Stimulated activated CD8-positive, alpha-beta memory T cell treated with anti-CD3 and anti-CD28 coated beads, Interleukin-15, amount 100 ng/mL, for 4 hours (primary cell): ENCODE data around the gene CORT.
A peak's percentile ranks its signal among the peaks of the same experiment; 100 is the strongest.
"Not testable (repeated sequence)": the region's sequence is repeated elsewhere in the genome, so short reads cannot be mapped to it uniquely, and the experiment has no call there.

Experiments
- DNase-seq, 2 donors: peaks; one replicate each; pipeline ENCODE4 v3.0.0-alpha.2; 2020; ENCODE audit warnings: low read depth in 2 of 2

Gene CORT

GRCh38 chr1:10438677-10439163 lies 11.1 kb upstream of the CORT start:
- no peak for DNase-seq

DNA sequence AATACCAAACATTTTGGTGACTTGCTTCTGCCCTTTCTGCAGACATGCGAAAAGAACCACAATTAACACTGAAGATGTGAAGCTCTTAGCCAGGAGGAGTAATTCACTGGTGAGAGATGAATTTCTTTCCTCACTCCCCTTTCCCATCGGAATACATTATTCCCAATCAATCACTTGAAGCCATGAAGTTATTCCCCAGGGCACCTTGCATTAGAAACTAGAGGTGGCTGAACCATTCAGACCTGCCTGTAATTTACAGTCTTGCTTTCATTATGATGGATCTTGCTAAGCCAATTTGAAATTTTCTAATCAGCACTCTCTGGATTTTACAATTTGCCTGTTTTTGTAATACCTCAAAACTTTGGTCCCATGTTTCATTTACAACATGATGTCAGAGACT lies 9.5 kb upstream of the CORT start:
- DNase-seq = no peak

- DNase-seq = no peak
These were observed 9.0 kb upstream of the CORT start for GRCh38 chr1:10440794-10441193.

GRCh38 chr1:10444248-10444647 lies 5.6 kb upstream of the CORT start:
- no peak for DNase-seq

- DNase-seq = no peak
These were observed 4.9 kb upstream of the CORT start for GRCh38 chr1:10444795-10445397.

- no peak for DNase-seq
These were observed 2.9 kb upstream of the CORT start for GRCh38 chr1:10446790-10447422.

DNA sequence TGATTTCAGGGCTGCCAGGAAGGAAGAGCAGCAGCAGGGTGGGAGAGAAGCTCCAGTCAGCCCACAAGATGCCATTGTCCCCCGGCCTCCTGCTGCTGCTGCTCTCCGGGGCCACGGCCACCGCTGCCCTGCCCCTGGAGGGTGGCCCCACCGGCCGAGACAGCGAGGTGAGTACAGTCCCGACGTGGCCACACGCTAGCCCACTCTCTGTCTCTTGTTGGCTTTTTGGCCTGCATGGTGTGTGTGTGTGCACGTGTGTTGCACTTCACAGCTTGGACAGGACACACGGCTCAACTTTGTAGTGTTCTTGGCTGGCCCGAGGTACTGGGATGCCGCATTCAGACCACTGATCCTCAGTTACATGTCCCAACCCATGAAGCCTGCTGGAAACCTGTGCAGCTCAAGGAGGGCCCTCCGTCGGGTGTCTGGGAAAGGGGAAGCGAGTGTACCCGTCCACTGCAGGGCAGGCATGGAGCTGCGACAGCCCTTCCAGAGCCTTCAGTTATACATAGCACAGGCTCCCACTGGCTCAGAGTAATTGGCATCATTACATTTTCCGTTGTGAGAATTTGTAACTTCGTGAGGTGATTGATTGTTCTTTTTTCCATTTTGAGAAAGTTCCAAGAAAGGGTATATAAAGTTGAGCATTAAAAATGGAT lies 454 bp downstream of the CORT start:
- DNase-seq = no peak

- DNase-seq = no peak
These were observed 1.0 kb downstream of the CORT start for GRCh38 chr1:10450836-10451235.

DNA sequence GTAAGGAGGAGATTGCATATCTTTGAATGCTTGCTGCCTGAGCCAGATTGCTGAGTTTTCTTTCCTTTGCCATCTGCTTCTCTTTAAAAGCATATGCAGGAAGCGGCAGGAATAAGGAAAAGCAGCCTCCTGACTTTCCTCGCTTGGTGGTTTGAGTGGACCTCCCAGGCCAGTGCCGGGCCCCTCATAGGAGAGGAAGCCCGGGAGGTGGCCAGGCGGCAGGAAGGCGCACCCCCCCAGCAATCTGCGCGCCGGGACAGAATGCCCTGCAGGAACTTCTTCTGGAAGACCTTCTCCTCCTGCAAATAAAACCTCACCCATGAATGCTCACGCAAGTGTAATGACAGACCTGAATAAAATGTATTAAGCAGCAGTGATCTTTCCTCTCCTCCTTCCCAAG lies 1.5 kb downstream of the CORT start:
- no peak for DNase-seq

GRCh38 chr1:10456048-10456447 lies 6.2 kb downstream of the CORT start:
- DNase-seq = no peak

- DNase-seq = no peak
These were observed 6.8 kb downstream of the CORT start for GRCh38 chr1:10456661-10457060.

DNA sequence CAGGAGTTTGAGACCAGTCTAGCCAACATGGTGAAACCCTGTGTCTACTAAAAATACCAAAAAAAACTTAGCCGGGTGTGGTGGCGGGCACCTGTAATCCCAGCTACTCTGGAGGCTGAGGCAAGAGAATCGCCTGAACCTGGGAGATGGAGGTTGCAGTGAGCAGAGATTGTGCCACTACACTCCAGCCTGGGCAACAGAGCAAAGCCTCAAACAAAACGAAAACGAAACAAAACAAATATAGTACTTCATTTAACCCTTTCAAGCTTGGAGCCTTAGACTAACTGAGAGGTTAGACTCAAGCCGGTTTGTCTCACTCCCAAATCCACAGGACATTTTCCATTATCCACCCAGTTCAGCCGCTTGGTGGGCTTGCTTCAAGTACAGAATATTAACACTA lies 7.6 kb downstream of the CORT start:
- not testable (repeated sequence) for DNase-seq

DNA sequence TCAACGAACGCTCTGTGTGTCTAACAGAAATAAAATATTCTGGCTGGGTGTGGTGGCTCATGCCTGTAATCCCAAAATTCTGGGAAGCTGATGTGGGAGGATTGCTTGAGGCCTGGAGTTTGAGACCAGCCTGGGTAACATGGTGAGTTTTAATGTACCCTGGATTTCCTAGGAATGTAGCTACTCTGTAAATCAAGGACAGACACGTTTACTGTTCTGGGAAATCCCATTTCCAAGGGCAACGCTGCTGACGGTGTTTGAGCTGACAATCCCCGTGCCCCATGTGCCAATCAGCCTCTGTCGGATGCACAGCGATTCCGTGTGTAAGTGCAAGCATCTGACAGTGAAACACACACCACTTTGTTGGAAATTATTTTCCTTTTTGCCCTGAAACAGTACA lies 8.0 kb downstream of the CORT start:
- DNase-seq = no peak

DNA sequence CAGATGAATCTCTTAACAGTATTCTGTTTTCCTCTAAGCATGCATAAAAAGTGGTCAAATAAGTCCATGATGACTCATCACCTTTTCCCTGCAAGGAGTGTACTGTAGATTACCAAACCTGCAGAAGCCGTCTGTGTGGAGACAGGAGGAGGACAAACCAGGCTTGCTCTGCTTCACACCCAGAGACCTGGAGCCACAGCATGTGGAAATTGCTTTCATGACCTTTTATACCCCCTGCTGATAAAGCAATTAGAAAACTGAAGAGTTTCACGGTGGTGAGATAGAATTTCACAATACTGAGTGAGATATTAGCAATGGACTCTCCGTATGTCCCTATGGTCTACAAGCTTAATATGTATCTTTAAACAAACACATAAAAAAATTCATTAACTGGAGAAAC lies 9.4 kb downstream of the CORT start:
- DNase-seq = no peak

DNA sequence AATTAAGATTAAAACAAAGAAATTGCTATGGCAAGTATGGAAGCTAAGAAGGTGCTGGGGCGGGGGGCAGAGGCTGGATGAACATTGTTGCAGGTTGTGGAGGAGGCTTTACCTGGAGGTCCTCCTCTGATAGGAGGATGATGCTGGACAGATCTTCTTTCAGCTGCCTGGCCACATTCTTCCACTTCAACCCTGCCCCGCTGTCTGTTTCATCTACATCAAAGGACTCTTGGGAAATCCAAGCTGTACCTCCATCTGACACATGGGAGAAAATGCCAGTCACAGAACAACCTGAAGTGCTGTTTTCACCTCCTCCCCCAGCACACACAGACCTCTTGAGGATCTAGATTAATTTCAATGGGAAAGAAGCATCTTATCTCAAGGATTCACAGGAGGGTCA lies 17.2 kb downstream of the CORT start:
- DNase-seq = no peak

DNA sequence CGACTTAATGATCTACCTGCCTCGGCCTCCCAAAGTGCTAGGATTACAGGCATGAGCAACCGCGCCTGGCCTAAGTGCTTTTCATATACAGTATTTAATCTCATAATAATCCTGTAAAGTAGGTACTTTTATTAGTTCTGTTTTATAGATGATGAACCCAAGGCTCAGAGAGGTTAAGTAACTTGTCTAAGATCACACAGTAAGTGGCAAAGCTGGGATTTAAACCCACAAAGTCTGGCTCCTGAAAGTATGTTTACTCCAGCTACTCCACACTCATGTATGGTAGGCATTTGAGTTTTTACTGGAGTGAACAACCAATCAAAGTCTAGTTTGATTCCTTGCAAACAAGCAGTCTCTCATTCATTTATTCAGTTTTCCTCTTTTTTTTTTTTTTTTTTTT lies 20.2 kb downstream of the CORT start:
- DNase-seq = no peak

DNA sequence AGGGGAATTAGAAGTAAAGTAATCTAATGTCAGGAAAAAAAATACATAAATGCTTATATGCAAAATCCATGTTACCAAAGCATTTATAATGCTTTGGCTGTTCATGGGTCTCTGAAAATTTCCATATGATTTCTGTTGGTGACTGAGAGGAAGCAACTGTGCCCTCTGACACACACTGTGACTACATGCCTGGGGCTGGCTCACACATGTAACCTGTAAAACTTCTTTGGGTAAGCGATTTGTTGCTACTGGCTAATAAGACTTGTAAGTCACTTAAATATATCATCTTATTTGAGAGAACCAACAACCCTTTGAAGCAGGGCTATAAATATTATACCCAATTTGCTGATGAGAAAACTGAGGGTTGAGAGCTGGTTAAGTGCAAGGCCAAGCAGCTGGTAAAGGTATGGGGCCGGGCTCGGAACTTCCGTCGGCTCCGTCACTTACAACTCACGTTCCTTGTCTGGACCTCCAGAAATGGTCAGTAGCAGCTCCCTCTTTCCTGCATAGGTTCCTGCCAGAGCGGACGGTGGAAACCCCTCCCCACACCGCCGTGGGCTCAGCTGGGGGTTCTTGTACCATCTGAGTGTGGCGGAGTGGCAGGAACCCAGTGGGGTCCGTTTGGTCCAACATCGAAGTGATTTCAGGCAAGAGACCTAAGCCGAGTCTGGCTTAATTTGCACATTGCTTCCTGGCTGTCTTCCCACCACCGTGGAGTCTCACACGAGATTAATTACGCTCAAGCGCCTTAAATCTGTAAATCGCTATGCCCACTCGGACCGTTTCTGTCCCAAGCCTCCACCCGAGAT lies 21.8 kb downstream of the CORT start:
- DNase-seq = no peak

GRCh38 chr1:10472220-10473144 lies 22.7 kb downstream of the CORT start, which contains the start of gene DFFA:
Gene DFFA (minus strand): TSS chr1:10472529. CDS start chr1:10472458, 71 bp downstream.
- DNase-seq = peak; percentile 81 to 86

- no peak for DNase-seq
These were observed 23.4 kb downstream of the CORT start for GRCh38 chr1:10473145-10473765.

DNA sequence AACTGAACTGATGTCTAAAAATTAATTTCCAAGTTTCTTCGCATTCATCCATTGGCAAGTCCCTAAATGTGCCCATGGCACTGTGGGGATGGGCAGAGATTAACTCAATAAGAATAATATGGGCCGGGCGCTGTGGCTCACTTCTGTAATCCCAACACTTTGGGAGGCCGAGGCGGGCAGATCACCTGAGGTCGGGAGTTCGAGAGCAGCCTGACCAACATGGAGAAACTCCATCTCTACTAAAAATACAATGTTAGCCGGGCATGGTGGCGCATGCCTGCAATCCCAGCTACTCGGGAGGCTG lies 24.4 kb downstream of the CORT start:
- DNase-seq = not testable (repeated sequence)
